HG02571 (cell line): Measurements from ENCODE around the gene GRM6.

Source experiments
- ATAC-seq: cut with Tn5 transposase; IDR thresholded peaks from one replicate; pipeline ENCODE4 v1.9.1; 2021; ENCODE audit warnings: mild to moderate bottlenecking, moderate library complexity; ENCODE audit not compliant: unreplicated experiment

The GRM6 gene

GRCh38 chr5:178984145-178985072 lies 10.7 kb downstream of the GRM6 start:
- ATAC-seq: no peak

GRCh38 chr5:178983728-178984127 lies 11.4 kb downstream of the GRM6 start:
- ATAC-seq: no peak

- no peak for ATAC-seq
Observed at GRCh38 chr5:178982941-178983340, 12.2 kb downstream of the GRM6 start.

GRCh38 chr5:178981381-178981780 lies 13.7 kb downstream of the GRM6 start:
- no peak for ATAC-seq

- no peak for ATAC-seq
Observed at GRCh38 chr5:178965465-178966055, 29.6 kb downstream of the GRM6 start.

- no peak for ATAC-seq
Observed at GRCh38 chr5:178941361-178941760, 53.8 kb downstream of the GRM6 start.

- ATAC-seq: no peak
Observed at GRCh38 chr5:178940569-178941360, 54.4 kb downstream of the GRM6 start, which contains the start of gene ZNF454. Gene ZNF454 (plus strand): TSS chr5:178941198. CDS start chr5:178942792, 1,594 bp downstream.

GRCh38 chr5:178931846-178932760 lies 63.0 kb downstream of the GRM6 start:
- no peak for ATAC-seq
